HG03439 (cell line): ENCODE data around the gene SRPX.

Source experiments
- ATAC-seq: cut with Tn5 transposase; IDR thresholded peaks from one replicate; pipeline ENCODE4 v1.9.1; 2021; ENCODE audit warnings: mild to moderate bottlenecking, moderate library complexity; ENCODE audit not compliant: unreplicated experiment

The SRPX gene

GRCh38 chrX:38220415-38221390, at the start of gene SRPX:
Gene SRPX, minus strand, starts transcription at chrX:38220871. Its CDS starts 79 bp downstream, at chrX:38220792.
- no peak for ATAC-seq

DNA sequence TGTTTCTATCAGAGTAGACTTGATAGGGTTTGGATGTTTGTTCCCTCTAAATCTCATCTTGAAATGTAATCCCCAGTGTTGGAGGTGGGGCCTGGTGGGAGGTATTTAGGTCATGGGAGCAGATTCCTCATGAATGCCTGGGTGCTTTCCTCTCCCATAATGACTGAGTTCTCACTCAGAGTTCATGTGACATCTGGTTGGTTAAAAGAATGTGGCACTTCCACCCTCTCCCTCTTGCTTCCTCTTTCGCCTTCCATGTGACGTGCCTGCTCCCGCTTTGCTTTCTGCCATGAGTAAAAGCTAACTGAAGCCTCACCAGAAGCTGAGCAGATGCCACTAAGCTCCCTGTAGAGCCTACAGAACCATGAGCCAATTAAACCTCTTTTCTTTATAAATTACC, 47.3 kb upstream of the SRPX start:
- no peak for ATAC-seq

DNA sequence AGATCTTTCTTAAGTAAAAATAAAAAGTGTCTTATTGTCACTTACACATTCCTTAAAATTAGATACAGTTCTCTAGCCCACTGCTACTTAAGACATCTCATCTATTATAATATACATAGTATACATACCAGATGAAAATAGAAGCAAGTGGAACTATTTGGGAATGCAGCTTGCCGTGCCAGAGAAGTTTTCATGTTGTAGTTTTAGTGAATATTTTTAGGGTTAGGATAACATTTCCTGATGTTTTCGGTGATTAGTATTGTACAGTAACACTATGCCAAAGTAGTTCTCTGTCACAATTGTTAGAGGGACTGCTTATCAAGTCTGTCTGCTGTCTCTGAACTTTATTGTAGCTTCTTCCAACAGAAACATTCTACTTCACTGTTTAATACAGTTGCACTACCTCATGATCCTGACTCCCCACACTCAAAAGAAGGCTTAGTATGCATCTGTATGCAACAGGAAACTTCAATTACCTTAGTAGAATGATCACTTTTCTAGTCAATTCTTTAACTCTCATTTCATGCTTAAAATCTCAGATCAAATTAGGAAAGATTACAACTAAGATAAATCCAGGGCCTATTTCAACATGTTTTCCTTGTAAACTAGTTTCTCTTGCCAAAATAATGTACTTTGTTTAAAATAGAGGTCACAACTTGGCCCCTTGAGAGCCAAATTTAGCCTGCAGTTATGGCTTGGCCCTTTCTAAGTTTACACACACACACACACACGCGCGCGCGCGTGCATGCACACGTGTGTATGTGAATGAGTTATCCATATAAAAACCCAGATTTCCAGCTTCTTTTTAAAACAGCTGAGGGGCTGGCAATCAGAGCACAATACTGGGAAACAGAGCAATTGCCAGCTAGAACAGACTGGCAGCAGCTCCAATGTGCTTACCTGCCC, 42.3 kb upstream of the SRPX start:
- ATAC-seq: no peak

DNA sequence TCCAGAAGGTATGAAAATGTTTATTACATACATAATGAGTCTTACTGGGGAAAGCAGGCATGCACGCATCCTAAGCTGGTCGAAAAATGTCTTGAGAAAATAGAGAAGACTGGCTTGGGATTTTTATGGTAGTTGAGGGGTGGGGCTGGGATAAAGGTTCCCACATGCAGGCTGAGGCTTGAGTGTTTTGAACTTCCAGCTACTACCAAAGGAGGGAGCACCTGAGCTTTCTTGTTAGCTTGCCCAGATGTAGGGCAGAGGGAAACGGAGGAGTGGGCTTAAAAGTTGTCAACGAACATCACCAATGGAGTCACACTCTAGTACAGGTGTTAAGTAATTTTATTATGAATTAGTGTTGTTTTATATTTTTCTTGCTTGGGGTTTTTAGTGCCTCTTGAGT, 39.6 kb upstream of the SRPX start:
- ATAC-seq: no peak

DNA sequence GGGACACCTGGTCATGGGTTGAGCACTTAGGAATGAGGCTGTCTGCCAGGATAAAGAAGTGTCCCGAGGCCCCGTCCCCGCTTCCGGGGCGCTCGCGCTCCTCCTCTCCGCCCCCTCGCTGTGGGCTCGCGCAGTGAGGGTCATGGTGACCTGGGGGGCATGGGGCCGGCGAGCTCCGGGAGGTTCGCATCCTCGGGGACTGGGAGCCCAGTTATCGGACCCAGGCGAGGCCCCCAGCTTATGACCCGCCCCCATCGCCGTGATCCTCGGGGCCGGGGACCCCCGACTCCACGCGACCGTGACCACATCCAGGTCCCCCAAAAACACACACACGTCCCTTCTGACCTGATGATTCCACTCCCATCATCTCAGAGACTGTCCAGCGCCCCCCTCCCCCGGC, 35.3 kb upstream of the SRPX start:
- ATAC-seq: no peak

DNA sequence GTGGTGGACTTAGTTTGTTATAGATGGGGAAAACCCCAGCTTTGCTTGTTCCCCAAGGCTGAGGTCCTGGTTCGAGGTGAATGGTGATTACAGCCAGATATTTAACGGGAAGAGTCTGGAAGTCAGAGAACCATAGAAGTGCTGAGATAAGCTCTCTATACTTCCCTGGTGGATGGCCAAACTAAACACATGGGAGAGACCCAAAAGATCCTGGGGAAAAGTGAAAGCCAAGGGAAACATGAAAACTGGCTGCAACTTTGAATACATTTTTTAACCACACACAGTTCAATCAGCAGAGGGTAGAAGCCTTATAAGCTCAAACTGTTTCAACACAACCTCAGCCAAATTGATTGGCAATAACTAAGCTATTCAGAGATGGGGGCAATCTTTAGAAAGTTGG, 29.3 kb upstream of the SRPX start:
- no peak for ATAC-seq

GRCh38 chrX:38247051-38247450, 26.4 kb upstream of the SRPX start:
- no peak for ATAC-seq

DNA sequence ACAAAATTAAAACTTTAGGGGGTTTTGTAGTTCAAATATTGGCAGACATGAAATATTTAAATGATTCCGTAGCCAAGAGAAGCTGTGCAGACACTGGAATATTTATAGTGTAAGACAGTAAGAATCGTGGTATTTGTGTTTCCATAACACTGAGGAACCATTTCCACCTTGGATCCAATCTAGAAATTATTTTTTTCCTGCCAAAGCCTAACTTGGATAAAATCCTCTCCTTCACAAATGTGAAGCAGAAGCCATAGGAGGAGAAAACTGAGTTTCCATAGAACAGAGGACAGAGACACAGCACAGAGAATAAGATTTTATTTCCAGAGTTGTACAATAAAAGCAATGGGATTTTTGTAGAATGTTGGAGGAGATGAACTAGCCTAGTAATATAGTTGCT, 19.9 kb upstream of the SRPX start:
- no peak for ATAC-seq

- ATAC-seq: no peak
Observed at GRCh38 chrX:38236901-38237615, 16.4 kb upstream of the SRPX start.

GRCh38 chrX:38233891-38234667, 13.4 kb upstream of the SRPX start:
- no peak for ATAC-seq

- ATAC-seq: no peak
Observed at GRCh38 chrX:38232079-38232686, 11.5 kb upstream of the SRPX start.

DNA sequence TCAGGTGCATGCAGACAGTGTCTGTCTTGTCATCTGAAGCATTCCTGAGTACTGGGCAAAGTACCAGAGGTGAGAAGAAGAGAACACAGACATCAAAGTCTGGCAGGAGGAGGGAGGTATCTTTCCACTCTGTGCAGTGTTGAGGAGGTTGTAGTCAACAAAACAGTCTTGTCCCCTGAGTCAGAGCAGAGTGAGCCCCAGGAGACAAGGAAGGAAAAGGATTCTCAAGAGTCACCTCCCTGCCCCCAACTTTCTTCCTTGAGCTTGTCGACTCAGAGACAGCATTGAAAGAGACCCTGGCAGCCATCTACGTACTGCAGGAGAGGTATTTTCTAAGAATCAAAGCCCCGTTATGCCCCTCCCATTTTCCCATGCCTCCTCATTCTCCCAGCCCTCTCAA, 4.4 kb upstream of the SRPX start:
- no peak for ATAC-seq

DNA sequence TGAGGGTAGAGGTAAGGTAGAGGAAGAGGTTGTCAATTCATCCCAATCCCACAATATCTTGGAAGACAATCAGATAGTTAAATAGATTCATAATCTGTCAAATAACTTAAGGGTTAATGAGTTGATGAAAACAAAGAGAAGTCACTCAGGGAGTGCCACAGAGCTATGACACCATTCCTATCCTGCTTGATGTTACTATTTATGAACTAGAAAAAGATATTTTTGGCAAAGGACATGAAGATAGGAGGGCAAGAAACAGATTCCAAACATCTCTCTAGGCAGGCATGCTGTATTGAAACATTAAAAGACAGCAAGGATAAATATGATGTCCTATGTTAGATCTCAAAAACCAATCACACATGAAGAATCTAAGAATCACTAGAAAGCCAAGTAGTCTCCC, 3.5 kb upstream of the SRPX start:
- ATAC-seq: no peak

DNA sequence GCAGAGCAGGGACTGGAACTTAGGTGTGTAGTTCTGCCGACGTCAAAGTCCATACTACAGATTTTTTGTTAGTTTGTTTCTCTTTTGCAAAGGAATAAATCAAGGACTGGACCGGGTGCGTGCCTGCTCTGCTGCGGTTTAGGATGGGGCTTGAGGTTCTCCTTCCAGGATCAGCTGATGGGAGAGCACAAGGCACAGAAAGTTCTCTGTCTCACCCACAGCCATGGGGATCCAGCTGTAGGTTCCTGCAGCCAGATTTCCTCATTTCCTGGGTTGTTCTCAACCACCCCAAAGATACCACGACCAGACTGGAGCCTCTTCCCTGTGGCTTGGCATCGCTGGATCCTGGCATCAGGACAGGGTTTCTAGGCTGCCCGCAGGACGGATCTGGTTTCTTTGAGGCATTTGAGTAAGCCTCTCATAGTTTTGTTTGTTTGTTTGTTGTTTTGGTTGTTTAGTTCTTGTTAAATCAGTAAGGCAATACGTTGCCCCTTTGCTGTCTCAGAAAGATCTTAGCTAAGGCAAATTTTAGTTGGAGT, 789 bp upstream of the SRPX start:
- no peak for ATAC-seq

DNA sequence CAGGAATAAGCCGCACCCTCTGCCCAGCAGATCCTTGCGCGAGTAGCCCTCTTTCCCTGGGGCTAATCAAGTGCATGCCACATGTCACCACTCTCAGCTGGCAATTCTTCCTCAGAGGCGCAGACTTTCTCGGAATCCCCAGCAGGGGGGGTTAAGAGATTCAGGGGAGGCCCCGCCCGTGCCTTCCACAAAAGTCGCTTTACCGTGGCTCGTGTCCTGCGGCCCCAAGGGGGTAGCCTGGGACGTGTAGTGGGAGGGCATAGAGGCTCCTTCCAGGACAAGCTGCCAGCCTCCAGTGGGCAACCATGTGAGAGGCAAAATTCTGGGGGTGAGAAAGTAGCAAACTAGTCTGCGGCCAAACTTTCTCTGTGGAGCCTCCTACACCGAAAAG, 652 bp downstream of the SRPX start:
- no peak for ATAC-seq

DNA sequence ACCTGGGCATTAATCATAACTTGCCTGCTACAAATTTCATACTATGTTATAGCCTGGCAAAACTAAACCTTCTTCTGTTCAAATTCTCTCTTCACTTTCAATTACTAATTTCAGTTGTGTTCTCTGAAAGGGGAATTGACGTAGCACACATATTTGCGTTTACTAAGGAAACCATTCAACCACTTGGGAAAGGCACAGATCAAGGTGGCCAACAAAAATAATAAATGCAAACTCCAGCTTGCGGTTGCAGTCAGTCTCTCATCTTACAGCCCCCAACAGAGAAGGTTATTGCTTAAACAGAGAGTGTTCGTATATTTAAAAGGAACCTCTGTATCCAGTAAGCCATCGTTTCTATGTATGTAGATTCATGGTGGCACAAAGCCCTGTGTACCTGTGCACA, 4.0 kb downstream of the SRPX start:
- ATAC-seq: no peak

DNA sequence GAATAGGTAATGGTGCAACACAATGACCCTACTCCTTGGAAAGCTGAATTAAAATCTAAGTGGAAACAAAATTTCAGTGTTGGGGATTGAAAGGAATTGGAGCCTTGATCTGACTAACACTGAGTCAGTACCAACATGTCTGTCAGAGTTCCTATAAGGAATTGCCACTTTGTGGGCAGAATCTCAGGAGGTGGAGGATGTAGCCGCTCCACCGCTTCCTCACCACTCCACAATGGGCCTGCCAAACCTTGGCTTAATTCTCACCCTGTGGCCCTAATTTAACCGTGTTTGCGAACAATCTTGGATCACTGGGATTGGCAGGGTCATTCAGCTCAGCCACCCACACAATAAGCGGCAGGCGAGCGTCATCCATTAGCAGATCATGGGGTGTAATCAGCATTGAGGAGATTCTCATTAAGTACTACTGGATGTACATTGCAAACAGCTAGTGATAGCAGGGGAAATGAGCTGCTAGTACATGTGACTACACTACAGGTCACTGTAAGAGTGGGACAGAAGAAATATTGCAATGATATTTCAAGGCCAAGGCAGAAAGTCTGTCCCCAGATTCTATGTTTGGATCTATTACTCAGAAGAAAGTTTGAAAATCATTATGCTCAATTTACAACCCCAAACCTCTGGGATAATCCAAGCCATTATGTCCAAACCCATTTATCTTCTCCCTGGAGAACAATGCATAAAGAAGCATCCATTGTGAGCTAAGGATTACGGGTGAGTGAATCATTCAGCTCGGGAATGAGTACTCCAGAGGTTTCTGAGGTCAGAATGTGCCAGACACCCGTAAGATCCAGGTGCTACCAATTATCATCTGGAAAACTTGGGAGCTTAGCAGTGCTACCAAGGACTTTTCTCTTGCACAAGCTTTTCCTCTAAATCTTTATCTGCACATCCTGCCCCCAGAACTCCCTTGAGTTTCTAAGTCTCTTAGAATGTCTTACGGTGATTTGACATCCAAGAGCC, 5.8 kb downstream of the SRPX start:
- ATAC-seq: no peak

- no peak for ATAC-seq
Observed at GRCh38 chrX:38214044-38214443, 6.6 kb downstream of the SRPX start.
